WTC11 (cell line): ENCODE measurements around the gene SPATA2L. TPM values are rescaled to one million over a fixed set of nuclear protein-coding genes. Genes with fewer than 3 reads are reported as not detected.
A peak's percentile ranks its signal among the peaks of the same experiment; 100 is the strongest.

ENCODE experiments used
- ATF2 ChIP-seq: sonication (generic); formaldehyde crosslinking; IDR thresholded peaks from 2 replicates; pipeline ENCODE4 v1.8.1; 2022; ENCODE audit warnings: low read depth, missing genetic modification reagents, borderline replicate concordance
- ATF3 ChIP-seq: sonication (generic); formaldehyde crosslinking; conservative IDR thresholded peaks from 2 replicates; pipeline ENCODE4 v1.8.1; 2022; ENCODE audit warnings: mild to moderate bottlenecking, missing genetic modification reagents
- CREM ChIP-seq: sonication (generic); formaldehyde crosslinking; IDR thresholded peaks from 2 replicates; pipeline ENCODE4 v1.8.1; 2022; ENCODE audit warnings: mild to moderate bottlenecking, missing genetic modification reagents, moderate library complexity
- E2F4 ChIP-seq: sonication (generic); formaldehyde crosslinking; IDR thresholded peaks from 2 replicates; pipeline ENCODE4 v1.8.1; 2022; ENCODE audit warnings: low read depth, mild to moderate bottlenecking, moderate library complexity, missing genetic modification reagents, borderline replicate concordance
- EMX1 ChIP-seq: fragments of 250-450 bp; sonication (Bioruptor Pico); IDR thresholded peaks from 2 replicates; pipeline ENCODE4 v1.8.0; 2021; ENCODE audit warnings: mild to moderate bottlenecking
- ERG ChIP-seq: fragments of 250-450 bp; sonication (Bioruptor Pico); IDR thresholded peaks from 2 replicates; pipeline ENCODE4 v1.8.0; 2021; ENCODE audit warnings: mild to moderate bottlenecking
- ESRRA ChIP-seq: sonication (generic); formaldehyde crosslinking; IDR thresholded peaks from 2 replicates; pipeline ENCODE4 v1.8.1; 2022; ENCODE audit warnings: mild to moderate bottlenecking, missing genetic modification reagents, borderline replicate concordance
- FOXP1 ChIP-seq: sonication (generic); formaldehyde crosslinking; IDR thresholded peaks from 2 replicates; pipeline ENCODE4 v1.8.0; 2022; ENCODE audit warnings: missing genetic modification reagents, mild to moderate bottlenecking, moderate library complexity, borderline replicate concordance
- GABPB1 ChIP-seq: sonication (generic); formaldehyde crosslinking; IDR thresholded peaks from 2 replicates; pipeline ENCODE4 v1.8.1; 2023; ENCODE audit warnings: mild to moderate bottlenecking, missing genetic modification reagents
- GRHL2 ChIP-seq: fragments of 250-450 bp; sonication (Bioruptor Pico); IDR thresholded peaks from 2 replicates; pipeline ENCODE4 v1.8.0; 2022; ENCODE audit warnings: mild to moderate bottlenecking, moderate library complexity; ENCODE audit not compliant: insufficient replicate concordance, severe bottlenecking
- GTF2I ChIP-seq: fragments of 250-450 bp; sonication (Bioruptor Pico); conservative IDR thresholded peaks from 2 replicates; pipeline ENCODE4 v1.4.0; 2021; ENCODE audit warnings: mild to moderate bottlenecking
- HMGA2 ChIP-seq: fragments of 250-450 bp; sonication (Bioruptor Pico); IDR thresholded peaks from 2 replicates; pipeline ENCODE4 v1.4.0; 2021; ENCODE audit warnings: mild to moderate bottlenecking, moderate library complexity
- IRF2 ChIP-seq: sonication (generic); formaldehyde crosslinking; IDR thresholded peaks from 2 replicates; pipeline ENCODE4 v1.8.0; 2022; ENCODE audit warnings: low read depth, missing genetic modification reagents, borderline replicate concordance
- KAT7 ChIP-seq: sonication (generic); formaldehyde crosslinking; IDR thresholded peaks from 2 replicates; pipeline ENCODE4 v1.8.1; 2023; ENCODE audit warnings: missing genetic modification reagents, mild to moderate bottlenecking, borderline replicate concordance
- NFATC4 ChIP-seq: fragments of 250-450 bp; sonication (Bioruptor Pico); IDR thresholded peaks from 2 replicates; pipeline ENCODE4 v1.9.0; 2021; ENCODE audit warnings: mild to moderate bottlenecking
- NFE2L1 ChIP-seq: sonication (generic); formaldehyde crosslinking; IDR thresholded peaks from 2 replicates; pipeline ENCODE4 v1.8.1; 2023; ENCODE audit warnings: missing genetic modification reagents
- NFYB ChIP-seq: sonication (generic); formaldehyde crosslinking; conservative IDR thresholded peaks from 2 replicates; pipeline ENCODE4 v1.8.0; 2022; ENCODE audit warnings: low read depth, missing genetic modification reagents
- NR2C2 ChIP-seq: sonication (generic); formaldehyde crosslinking; IDR thresholded peaks from 2 replicates; pipeline ENCODE4 v1.8.0; 2022; ENCODE audit warnings: mild to moderate bottlenecking, missing genetic modification reagents
- OVOL2 ChIP-seq: fragments of 250-450 bp; sonication (Bioruptor Pico); IDR thresholded peaks from 2 replicates; pipeline ENCODE4 v1.9.0; 2021; ENCODE audit warnings: mild to moderate bottlenecking, borderline replicate concordance
- RELA ChIP-seq: sonication (generic); formaldehyde crosslinking; IDR thresholded peaks from 2 replicates; pipeline ENCODE4 v1.8.1; 2022; ENCODE audit warnings: missing genetic modification reagents, mild to moderate bottlenecking, borderline replicate concordance
- SMAD3 ChIP-seq: sonication (generic); formaldehyde crosslinking; IDR thresholded peaks from 2 replicates; pipeline ENCODE4 v1.8.0; 2022; ENCODE audit warnings: missing genetic modification reagents, mild to moderate bottlenecking, borderline replicate concordance
- SOX15 ChIP-seq: fragments of 250-450 bp; sonication (Bioruptor Pico); IDR thresholded peaks from 2 replicates; pipeline ENCODE4 v1.9.0; 2021; ENCODE audit warnings: mild to moderate bottlenecking
- SP1 ChIP-seq: sonication (generic); formaldehyde crosslinking; conservative IDR thresholded peaks from 2 replicates; pipeline ENCODE4 v1.8.1; 2022; ENCODE audit warnings: missing genetic modification reagents
- TEAD4 ChIP-seq: sonication (generic); formaldehyde crosslinking; IDR thresholded peaks from 2 replicates; pipeline ENCODE4 v1.8.0; 2022; ENCODE audit warnings: mild to moderate bottlenecking, missing genetic modification reagents
- ZMAT4 ChIP-seq: fragments of 250-450 bp; sonication (Bioruptor Pico); IDR thresholded peaks from 2 replicates; pipeline ENCODE4 v1.9.0; 2021; ENCODE audit warnings: mild to moderate bottlenecking
- ZNF138 ChIP-seq: sonication (generic); formaldehyde crosslinking; conservative IDR thresholded peaks from 2 replicates; pipeline ENCODE4 v1.8.1; 2022; ENCODE audit warnings: mild to moderate bottlenecking, moderate library complexity, missing genetic modification reagents
- ZNF232 ChIP-seq: sonication (generic); formaldehyde crosslinking; IDR thresholded peaks from 2 replicates; pipeline ENCODE4 v1.8.0; 2022; ENCODE audit warnings: mild to moderate bottlenecking, missing genetic modification reagents
- ZNF281 ChIP-seq: sonication (generic); formaldehyde crosslinking; IDR thresholded peaks from 2 replicates; pipeline ENCODE4 v1.8.0; 2023; ENCODE audit warnings: mild to moderate bottlenecking, missing genetic modification reagents
- ZNF317 ChIP-seq: sonication (generic); formaldehyde crosslinking; IDR thresholded peaks from 2 replicates; pipeline ENCODE4 v1.8.1; 2023; ENCODE audit warnings: low read depth, mild to moderate bottlenecking, moderate library complexity, missing genetic modification reagents, borderline replicate concordance
- ZNF425 ChIP-seq: fragments of 250-450 bp; sonication (Bioruptor Pico); conservative IDR thresholded peaks from 2 replicates; pipeline ENCODE4 v1.9.0; 2021; ENCODE audit warnings: mild to moderate bottlenecking
- total RNA-seq: library from RNA; stranded (reverse); gene quantifications from 3 replicates; pipeline ENCODE4 v1.2.3, GENCODE V29; 2021

The SPATA2L gene
- total RNA-seq, 1 experiment from 2014 or later = 15.7 TPM

- TF ChIP-seq IRF2 (CRISPR knock-in tag) (no peak), SP1 (CRISPR knock-in tag) (peak; percentile 92), CREM (CRISPR knock-in tag) (no peak), GRHL2 (CRISPR knock-in tag) (no peak), NFE2L1 (CRISPR knock-in tag) (no peak), GABPB1 (no peak; the same call in 1 of the 2 replicates), OVOL2 (CRISPR knock-in tag) (no peak), TEAD4 (CRISPR knock-in tag) (no peak), ATF3 (CRISPR knock-in tag) (no peak), ZMAT4 (no peak), ATF2 (CRISPR knock-in tag) (no peak), ERG (no peak), ZNF425 (CRISPR knock-in tag) (no peak), NFATC4 (CRISPR knock-in tag) (no peak), NR2C2 (CRISPR knock-in tag) (no peak), HMGA2 (no peak), RELA (CRISPR knock-in tag) (no peak), KAT7 (CRISPR knock-in tag) (no peak; the same call in 1 of the 2 replicates), EMX1 (CRISPR knock-in tag) (no peak), GTF2I (CRISPR knock-in tag) (no peak), ESRRA (CRISPR knock-in tag) (no peak), FOXP1 (CRISPR knock-in tag) (no peak), SMAD3 (CRISPR knock-in tag) (no peak), NFYB (peak; percentile 26; the same call in 1 of the 2 replicates), SOX15 (no peak), ZNF317 (CRISPR knock-in tag) (no peak), ZNF232 (CRISPR knock-in tag) (0 out of 2 replicates have a peak, but pooled peaks have one; percentile 13), ZNF138 (CRISPR knock-in tag) (no peak), ZNF281 (CRISPR knock-in tag) (no peak), E2F4 (no peak)
Measured at GRCh38 chr16:89701425-89702406, at the start of gene SPATA2L (continued).
